HG03097 (cell line): ENCODE results near the gene MERTK.

ENCODE experiments used
- ATAC-seq: cut with Tn5 transposase; IDR thresholded peaks from one replicate; pipeline ENCODE4 v1.9.1; 2021; ENCODE audit not compliant: unreplicated experiment, low FRiP score

The MERTK gene

DNA sequence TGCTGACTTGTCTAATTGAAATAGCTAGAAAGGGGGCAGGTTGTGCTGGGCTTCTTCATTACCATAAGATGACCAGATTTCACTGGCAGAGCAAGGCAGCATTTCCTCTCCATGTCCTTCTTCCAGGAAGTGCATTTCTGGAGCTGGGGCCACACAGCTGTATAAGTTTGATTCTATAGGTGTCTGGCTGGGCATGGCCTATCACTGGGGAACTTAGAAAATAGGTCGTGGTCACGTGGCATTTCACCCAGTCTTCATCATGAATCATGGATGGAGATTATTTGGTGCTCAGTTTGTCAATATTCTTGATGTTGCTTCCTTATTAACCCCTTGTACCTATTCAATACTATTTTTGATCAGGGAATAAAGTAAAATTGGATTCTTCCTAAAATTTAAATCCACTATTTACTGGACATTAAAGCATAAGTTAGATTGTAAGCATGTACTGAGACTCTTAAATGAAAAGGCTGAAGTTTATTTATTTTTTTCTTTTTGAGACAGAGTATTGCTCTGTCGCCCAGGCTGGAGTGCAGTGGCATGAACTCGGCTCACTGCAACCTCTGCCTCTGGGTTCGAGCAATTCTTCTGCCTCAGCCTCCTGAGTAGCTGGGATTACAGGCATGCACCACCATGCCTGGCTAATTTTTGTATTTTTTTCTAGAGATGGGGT lies 107.1 kb downstream of the MERTK start:
- no peak for ATAC-seq

DNA sequence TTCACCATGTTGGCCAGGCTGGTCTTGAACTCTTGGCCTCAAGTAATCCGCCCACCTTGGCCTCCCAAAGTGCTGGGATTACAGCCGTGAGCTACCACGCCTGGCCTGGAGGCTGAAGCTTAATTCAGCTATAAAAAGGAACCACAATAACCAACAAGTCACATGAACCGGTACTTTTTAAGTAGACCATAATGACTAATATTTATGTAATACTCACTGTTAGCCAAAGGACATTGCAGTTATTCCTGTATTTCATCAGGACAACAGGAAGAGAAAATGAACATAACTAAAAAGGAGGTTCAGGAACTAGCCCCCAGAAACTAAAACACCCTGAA lies 107.6 kb downstream of the MERTK start:
- ATAC-seq: no peak

DNA sequence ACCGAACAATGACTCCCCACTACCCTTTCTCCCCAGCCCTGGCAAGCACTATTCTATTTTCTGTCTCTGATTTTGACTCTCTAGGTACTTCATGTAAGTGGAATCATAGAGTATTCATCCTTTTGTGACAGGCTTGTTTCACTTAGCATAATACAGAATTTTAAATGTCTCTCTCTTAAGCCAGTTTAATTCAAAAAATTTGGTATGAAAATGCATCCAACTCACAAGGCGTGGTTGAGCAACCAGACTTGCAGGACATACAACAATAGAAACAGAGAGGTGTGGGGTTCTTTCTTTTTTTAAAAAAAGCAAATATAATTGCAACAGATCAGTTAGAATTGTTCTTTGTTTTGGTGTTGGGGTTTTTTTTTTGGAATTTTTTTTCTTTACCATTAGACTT lies 109.1 kb downstream of the MERTK start:
- ATAC-seq: no peak

DNA sequence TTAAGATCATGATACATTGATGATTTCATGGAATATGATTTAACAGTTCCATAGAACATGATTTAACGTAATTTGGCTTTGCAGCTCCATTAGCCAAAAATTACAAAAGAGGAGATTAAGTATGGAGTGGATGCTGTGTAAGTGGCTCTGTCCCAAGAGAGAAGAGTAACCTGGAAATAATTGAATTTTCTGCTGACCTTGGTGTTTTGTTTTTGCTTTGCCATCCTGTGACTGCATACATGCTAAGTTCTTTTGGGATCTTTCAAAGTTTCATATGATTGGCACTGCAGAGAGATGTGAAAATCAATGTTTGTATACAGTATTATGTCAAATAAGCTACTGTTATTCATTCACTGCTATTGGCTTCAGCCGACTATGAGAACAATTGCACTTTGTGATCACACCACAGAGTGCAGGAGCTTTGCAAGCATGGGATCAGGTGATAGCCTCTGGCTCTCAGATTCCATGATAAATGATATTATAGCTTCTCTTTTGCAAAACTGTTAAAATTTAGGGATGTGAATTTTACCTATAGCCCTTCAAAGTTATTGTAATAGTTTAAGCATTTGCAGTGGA lies 110.6 kb downstream of the MERTK start:
- no peak for ATAC-seq

GRCh38 chr2:112010751-112011150 lies 112.3 kb downstream of the MERTK start:
- no peak for ATAC-seq

- ATAC-seq: no peak
Observed at GRCh38 chr2:112012556-112012955, 114.1 kb downstream of the MERTK start.

GRCh38 chr2:112018846-112019245 lies 120.4 kb downstream of the MERTK start:
- ATAC-seq: no peak

DNA sequence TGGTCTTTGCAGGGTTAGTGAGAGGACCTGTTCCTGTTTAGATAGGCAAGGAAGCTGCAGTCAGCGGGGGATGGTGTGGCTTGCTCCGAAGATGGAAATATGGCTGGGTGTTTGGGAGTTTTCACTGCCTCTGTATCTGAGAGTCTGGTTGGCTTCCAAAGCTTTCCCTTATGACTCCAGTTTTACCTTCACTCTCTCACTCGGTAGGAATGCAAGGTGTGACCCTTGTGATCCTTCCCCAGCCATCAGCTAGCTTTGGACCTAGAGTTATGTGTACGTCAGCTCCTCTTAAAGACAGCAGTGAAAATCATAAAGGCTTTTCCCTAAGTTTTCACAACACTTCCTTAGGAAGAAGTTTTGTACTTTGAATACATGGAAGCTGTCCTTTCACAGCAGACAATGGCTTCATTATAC lies 121.2 kb downstream of the MERTK start:
- ATAC-seq: no peak

GRCh38 chr2:112020561-112020960 lies 122.2 kb downstream of the MERTK start:
- ATAC-seq: no peak

GRCh38 chr2:112021290-112021689 lies 122.9 kb downstream of the MERTK start:
- ATAC-seq: no peak

DNA sequence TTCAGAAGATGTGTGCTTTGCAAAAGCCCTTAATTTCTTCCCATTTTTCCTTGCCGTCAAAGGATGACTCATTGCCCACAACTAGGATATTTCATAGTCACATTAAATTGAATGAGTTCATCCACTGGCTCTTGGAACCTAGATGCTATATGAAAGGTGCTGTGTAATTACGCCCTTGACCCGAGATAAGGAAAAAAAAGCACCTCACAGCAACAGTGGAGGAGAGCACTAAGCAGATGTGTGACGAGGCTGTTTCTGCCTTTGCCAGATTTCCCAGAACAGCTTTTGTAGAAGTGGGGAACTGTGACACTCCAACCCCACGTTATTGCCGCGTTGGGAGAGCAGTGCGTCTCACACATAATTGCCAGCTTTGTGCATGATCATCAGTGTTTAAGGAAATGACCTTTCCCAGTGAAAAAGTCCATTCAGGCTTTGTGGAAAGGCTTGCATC lies 123.4 kb downstream of the MERTK start:
- no peak for ATAC-seq

GRCh38 chr2:112023707-112024106 lies 125.3 kb downstream of the MERTK start:
- ATAC-seq: no peak

GRCh38 chr2:112024231-112024630 lies 125.8 kb downstream of the MERTK start:
- no peak for ATAC-seq

DNA sequence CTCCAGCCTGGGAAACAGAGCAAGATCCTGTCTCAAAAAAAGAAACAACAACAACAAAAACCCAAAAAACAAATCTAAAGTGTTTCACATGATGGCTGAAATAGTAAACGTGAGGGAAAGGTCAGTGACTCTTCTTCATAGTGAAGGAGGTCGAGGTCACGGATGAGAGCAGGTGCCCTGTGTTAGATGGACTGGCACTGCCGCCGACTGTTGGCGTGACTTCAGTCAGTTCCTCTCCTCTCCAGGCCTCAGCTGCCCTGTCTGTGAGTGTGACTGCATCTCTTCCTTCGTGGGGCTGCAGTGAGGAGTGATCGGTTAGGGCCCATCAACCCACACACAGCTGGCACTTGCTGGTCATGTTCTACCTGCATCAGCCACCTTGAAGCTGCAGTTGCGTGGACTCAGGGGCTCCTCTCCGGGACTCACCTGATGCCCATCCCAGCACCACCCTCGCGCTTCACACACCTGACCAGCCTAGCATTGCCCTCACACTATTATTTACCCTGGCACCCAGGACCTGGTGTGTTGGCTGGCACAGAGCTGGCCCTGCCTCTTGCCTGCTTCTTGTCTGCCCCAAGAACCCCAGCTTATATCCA lies 126.6 kb downstream of the MERTK start:
- no peak for ATAC-seq

DNA sequence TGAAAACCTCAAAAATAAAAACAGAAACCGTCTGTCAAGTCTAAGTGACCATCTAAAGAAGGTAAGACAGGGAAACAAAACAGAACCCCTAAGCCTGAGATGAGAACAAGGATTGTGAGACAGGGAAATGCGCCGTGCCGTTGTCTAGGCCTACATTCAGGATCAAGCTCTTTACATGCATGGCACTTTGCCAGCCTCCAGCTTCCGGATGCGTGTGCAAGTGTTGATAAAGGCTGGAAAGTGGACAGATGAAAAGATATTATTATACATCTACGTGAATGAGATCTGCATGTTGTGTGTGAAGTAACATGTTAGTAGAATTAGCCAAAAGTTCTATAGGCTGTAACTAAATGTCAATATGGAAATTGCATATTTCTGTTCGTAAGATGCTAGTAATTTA lies 128.1 kb downstream of the MERTK start:
- no peak for ATAC-seq

GRCh38 chr2:112027767-112028166 lies 129.4 kb downstream of the MERTK start:
- ATAC-seq: no peak

GRCh38 chr2:112029164-112029563 lies 130.8 kb downstream of the MERTK start:
- ATAC-seq: no peak

DNA sequence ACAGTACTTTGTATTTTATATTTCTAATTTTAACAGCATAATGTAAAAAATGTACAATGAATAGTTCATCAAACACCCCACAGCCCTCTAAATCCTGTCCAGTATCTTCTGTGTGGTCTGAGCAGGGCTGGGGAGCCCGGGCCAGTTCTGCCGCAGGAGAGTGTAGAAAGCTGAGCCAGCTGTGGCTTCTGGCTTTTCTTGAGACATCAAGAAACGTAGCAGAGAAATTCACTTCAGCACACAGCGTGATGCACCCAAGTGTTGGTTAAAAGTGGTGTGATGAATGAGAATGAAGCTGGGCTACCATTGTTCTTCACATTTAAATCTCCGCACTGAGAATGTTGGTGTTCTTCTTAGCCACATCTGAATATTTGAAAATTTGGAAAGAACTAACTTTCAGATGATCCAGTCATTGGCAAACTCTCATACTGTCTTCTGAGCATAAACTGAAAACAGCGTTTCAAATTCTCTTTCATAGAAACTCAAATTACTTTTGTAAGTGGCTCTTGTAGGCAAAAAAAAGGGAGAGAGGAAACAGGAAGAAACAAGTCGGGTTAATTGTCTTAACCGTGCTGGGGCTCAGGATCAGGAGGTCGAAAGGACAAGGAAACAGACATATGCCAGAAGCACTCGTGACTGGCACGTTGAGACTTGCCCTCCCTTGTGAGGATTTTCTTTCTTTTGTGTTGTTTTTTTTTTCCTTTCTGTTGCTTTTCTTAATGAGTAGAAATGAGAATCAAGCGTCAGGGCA lies 133.2 kb downstream of the MERTK start:
- no peak for ATAC-seq

DNA sequence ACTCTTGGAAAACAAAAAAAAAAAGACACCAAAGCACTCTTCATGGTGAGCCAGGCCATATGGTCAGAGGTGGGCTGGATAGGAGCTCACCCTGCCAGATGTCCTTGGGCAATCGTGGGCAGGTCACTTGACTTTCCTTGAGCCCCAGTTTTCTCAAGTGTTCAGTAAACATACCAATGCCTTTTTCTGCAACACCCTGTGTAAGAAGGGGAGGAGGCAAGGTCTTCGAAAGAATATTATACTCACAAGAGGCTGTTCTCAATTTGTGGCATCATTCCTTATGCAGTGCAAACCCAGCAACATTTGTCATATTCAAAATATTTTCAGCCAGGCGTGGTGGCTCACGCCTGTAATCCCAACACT lies 133.8 kb downstream of the MERTK start:
- ATAC-seq: no peak

DNA sequence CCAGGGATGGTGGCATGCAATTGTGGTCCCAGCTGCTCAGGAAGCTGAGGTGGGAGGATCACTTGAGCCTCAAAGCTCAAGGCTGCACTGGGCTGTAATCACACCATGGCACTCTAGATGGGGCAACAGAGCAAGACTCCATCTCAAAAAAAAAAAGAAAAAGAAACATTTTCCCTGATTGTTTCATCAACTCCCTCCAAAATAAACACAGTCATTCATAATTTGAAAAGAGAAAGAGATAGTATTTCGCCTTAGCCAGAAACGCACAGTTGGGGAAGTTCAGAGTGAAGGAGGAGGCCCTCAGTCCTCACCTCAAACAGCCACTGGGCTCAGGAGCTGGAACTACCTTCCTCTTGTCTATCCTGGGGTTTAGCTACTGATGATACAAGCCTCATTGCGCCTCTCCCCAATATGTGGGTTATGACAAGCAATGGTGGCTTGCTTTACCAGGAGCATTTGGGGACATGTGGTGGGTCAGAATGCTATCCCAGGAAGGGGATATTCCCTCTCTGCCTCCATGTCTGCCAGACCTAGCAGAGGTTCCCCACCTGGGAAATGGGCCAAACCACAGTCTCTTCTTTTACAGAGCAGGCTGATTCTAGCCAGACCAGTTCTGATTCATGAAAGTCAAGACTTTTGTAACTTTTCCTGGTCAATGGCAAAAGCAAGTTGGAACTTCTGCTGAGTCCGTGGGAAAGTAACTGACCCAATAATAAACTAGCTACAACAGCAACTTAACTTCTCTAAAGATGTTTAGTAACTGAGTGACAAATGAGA lies 134.5 kb downstream of the MERTK start:
- ATAC-seq: no peak

DNA sequence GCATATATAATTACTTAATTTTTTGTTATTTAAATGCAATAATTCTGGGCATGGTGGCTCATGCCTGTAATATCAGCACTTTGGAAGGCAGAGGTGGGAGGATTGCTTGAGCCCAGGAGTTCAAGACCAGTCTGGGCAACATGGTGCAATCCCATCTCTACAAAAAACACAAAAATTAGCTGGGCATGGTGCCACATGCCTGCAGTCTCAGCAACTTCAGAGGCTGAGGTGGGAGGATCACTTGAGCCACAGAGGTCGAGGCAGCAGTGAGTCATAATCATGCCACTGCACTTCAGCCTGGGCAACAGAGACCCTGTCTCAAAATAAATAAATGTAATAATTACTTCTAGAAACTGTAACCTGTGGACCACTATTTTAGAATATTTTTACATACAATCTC lies 135.2 kb downstream of the MERTK start:
- no peak for ATAC-seq
